Loucy (cell line): Measurements from ENCODE around the gene PPDPF.

Source experiments
- H2AFZ ChIP-seq: fragments of 200-600 bp; sonication (generic); 2 replicates; pipeline ENCODE4 v1.6.0; 2016; ENCODE audit warnings: antibody characterized with exemption, mild to moderate bottlenecking, low read length, moderate library complexity
- H3F3A ChIP-seq: fragments of 200-600 bp; 2 replicates; pipeline ENCODE4 v1.6.0; 2016; ENCODE audit warnings: antibody characterized with exemption, low read depth, mild to moderate bottlenecking
- H3K27me3 ChIP-seq: fragments of 200-600 bp; sonication (generic); 2 replicates; pipeline ENCODE4 v1.6.1; 2014; ENCODE audit warnings: low read length, mild to moderate bottlenecking; ENCODE audit not compliant: insufficient read depth, poor library complexity, severe bottlenecking
- H3K36me3 ChIP-seq: fragments of 200-600 bp; sonication (generic); 2 replicates; pipeline ENCODE4 v1.6.1; 2016; ENCODE audit warnings: low read length; ENCODE audit not compliant: insufficient read depth
- H3K4me1 ChIP-seq: fragments of 200-600 bp; sonication (generic); 2 replicates; pipeline ENCODE4 v1.5.1; 2014; ENCODE audit warnings: low read length, mild to moderate bottlenecking; ENCODE audit not compliant: insufficient read depth, poor library complexity, severe bottlenecking
- H3K4me2 ChIP-seq: fragments of 200-600 bp; sonication (generic); 2 replicates; pipeline ENCODE4 v1.6.0; 2014; ENCODE audit warnings: antibody characterized with exemption, low read length, low read depth, mild to moderate bottlenecking; ENCODE audit not compliant: poor library complexity, severe bottlenecking
- H3K4me3 ChIP-seq: fragments of 200-600 bp; sonication (generic); 2 replicates; pipeline ENCODE4 v1.5.1; 2014; ENCODE audit warnings: low read length, mild to moderate bottlenecking, mixed read lengths; ENCODE audit not compliant: poor library complexity, severe bottlenecking
- H3K79me2 ChIP-seq: fragments of 200-600 bp; sonication (generic); 2 replicates; pipeline ENCODE4 v1.6.1; 2014; ENCODE audit warnings: low read length; ENCODE audit not compliant: insufficient read depth
- H3K9ac ChIP-seq: fragments of 200-600 bp; sonication (generic); 2 replicates; pipeline ENCODE4 v1.6.0; 2014; ENCODE audit warnings: mild to moderate bottlenecking, low read depth, low read length, moderate library complexity; ENCODE audit not compliant: poor library complexity, severe bottlenecking
- H3K9me2 ChIP-seq: fragments of 200-600 bp; sonication (generic); replicated peaks from 2 replicates; pipeline ENCODE4 v1.6.1; 2016; ENCODE audit warnings: low read depth, low read length, mixed read lengths
- H3K9me3 ChIP-seq: fragments of 200-600 bp; sonication (generic); 2 replicates; pipeline ENCODE4 v1.6.1; 2014; ENCODE audit warnings: mild to moderate bottlenecking, antibody characterized with exemption, low read length, low read depth; ENCODE audit not compliant: insufficient read depth
- H4K20me1 ChIP-seq: fragments of 200-600 bp; sonication (generic); 2 replicates; pipeline ENCODE4 v1.6.0; 2014; ENCODE audit warnings: antibody characterized with exemption, low read length, mild to moderate bottlenecking; ENCODE audit not compliant: insufficient read depth, poor library complexity, severe bottlenecking
- EZH2phosphoT487 ChIP-seq: fragments of 200-600 bp; IDR thresholded peaks from 2 replicates; pipeline ENCODE4 v1.6.1; 2018; ENCODE audit warnings: antibody characterized with exemption, mild to moderate bottlenecking, moderate library complexity, borderline replicate concordance
- TF ChIP-seq, protein P1 (sequence below): fragments of 200-600 bp; sonication (generic); conservative IDR thresholded peaks from 2 replicates; pipeline ENCODE4 v1.5.1; 2014; ENCODE audit warnings: mild to moderate bottlenecking, antibody characterized with exemption, low read length

The PPDPF gene

DNA sequence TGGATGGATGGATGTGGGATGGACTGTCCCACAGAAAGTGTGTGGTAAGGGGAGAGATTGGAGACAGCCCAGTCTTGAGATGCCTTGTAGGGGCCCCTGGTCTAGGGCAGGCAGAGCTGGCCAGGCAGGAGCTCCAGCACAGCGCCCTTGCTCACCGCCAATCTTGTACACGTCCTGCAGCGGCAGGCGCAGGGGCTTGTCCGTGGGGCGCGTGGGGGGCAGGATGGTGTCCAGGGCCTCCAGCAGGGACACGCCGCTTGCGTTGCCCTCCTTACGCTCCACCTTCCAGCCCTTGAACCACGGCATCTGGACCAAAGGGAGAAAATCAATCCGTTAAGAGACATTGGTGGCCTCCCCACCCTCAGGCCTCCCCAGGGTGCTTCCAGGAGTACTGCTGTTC is 27.6 kb upstream of the PPDPF start:
- no peaks in the 10 kb centered on the region for H3K9me2 ChIP-seq
- H3F3A ChIP-seq = no peaks in the 10 kb centered on the region
- H2AFZ ChIP-seq = no peak overlapping the region
- no peak overlapping the region for H3K4me2 ChIP-seq
- H3K4me1 ChIP-seq = no peaks in the 10 kb centered on the region
- no peaks in the 10 kb centered on the region for H3K9me3 ChIP-seq
- no peak overlapping the region for H3K4me3 ChIP-seq
- TF ChIP-seq, protein P1, sequence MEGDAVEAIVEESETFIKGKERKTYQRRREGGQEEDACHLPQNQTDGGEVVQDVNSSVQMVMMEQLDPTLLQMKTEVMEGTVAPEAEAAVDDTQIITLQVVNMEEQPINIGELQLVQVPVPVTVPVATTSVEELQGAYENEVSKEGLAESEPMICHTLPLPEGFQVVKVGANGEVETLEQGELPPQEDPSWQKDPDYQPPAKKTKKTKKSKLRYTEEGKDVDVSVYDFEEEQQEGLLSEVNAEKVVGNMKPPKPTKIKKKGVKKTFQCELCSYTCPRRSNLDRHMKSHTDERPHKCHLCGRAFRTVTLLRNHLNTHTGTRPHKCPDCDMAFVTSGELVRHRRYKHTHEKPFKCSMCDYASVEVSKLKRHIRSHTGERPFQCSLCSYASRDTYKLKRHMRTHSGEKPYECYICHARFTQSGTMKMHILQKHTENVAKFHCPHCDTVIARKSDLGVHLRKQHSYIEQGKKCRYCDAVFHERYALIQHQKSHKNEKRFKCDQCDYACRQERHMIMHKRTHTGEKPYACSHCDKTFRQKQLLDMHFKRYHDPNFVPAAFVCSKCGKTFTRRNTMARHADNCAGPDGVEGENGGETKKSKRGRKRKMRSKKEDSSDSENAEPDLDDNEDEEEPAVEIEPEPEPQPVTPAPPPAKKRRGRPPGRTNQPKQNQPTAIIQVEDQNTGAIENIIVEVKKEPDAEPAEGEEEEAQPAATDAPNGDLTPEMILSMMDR = no peak
- no peak for TF ChIP-seq EZH2phosphoT487
- no peak overlapping the region for H3K9ac ChIP-seq
- no peaks in the 10 kb centered on the region for H3K27me3 ChIP-seq
- H3K79me2 ChIP-seq = no peaks in the 10 kb centered on the region
- H4K20me1 ChIP-seq = no peaks in the 10 kb centered on the region
- H3K36me3 ChIP-seq = no peaks in the 10 kb centered on the region

DNA sequence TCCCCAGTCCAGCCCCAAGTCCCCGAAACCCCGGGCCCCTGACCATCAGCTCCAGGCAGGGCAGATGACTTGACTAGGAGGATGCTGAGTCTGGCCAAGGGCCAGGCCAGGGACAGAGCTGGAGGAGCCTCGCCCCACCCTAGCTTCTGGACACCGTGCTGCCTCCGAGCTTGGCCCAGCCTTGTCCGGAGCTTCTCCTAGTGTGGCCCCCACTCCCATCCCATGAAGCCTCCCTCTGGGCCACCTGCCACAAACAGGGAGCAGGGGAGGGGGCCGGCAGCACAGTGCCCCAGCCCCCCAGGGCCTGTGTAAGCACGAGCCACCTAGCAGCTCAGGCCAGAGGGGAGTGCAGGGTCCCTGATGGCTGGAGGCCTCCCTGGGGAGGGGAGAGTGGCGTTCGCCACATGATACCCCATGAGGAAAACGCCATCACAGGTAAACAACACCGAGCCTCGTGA is 27.0 kb upstream of the PPDPF start:
- Histone ChIP-seq H3K9me3 (no peaks in the 10 kb centered on the region), H2AFZ (no peak overlapping the region), H3K79me2 (no peaks in the 10 kb centered on the region), H3F3A (no peaks in the 10 kb centered on the region), H3K27me3 (no peaks in the 10 kb centered on the region), H3K9me2 (no peaks in the 10 kb centered on the region), H3K4me1 (no peaks in the 10 kb centered on the region), H3K4me3 (no peak overlapping the region), H3K4me2 (no peak overlapping the region), H3K36me3 (no peaks in the 10 kb centered on the region), H3K9ac (no peak overlapping the region), H4K20me1 (no peaks in the 10 kb centered on the region)
- no peak for TF ChIP-seq EZH2phosphoT487
- TF ChIP-seq, protein P1 = no peak

DNA sequence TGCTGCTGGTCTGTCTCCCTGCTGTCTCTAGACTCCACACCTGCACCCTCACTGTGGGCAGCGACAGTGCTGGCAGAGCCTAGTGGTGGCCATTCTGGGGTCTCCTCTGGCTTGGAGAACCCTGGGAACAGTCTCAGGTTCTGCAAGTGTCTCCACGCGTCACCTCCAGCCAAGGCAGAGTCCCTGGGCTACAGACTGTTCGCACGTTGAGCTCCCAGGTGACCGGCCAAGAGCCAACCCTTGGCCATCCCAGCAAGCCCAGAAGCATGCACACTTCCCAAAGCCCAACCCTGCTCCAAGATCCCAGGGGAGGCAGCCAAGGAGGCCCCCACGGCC is 26.5 kb upstream of the PPDPF start:
- Histone ChIP-seq H3K4me1 (no peaks in the 10 kb centered on the region), H3K9ac (no peak overlapping the region)

More for the DNA sequence above, 26.5 kb upstream of the PPDPF start:
- H3K27me3 ChIP-seq = no peaks in the 10 kb centered on the region
- H3K79me2 ChIP-seq = no peaks in the 10 kb centered on the region
- H3K9me3 ChIP-seq = no peaks in the 10 kb centered on the region
- no peak overlapping the region for H2AFZ ChIP-seq
- no peaks in the 10 kb centered on the region for H3K36me3 ChIP-seq
- H3F3A ChIP-seq = no peaks in the 10 kb centered on the region
- H3K4me2 ChIP-seq = no peak overlapping the region
- no peaks in the 10 kb centered on the region for H4K20me1 ChIP-seq
- TF ChIP-seq, protein P1 = no peak
- TF ChIP-seq EZH2phosphoT487 = no peak
- no peaks in the 10 kb centered on the region for H3K9me2 ChIP-seq
- H3K4me3 ChIP-seq = no peak overlapping the region
